Parathyroid adenoma (tissue), 2 donors: Measurements from ENCODE around the gene PLEKHO2.

Source experiments
- H2AFZ ChIP-seq: fragments of 300-600 bp; sonication (generic); one replicate; pipeline ENCODE4 v1.7.0; 2017; ENCODE audit warnings: antibody characterized with exemption, mild to moderate bottlenecking
- H3K27ac ChIP-seq: fragments of 300-600 bp; sonication (generic); one replicate; pipeline ENCODE4 v1.7.0; 2017
- H3K27me3 ChIP-seq: fragments of 300-600 bp; sonication (generic); one replicate; pipeline ENCODE4 v1.7.0; 2017; ENCODE audit warnings: low read length; ENCODE audit not compliant: control insufficient read depth, insufficient read depth
- H3K36me3 ChIP-seq: fragments of 300-600 bp; sonication (generic); one replicate; pipeline ENCODE4 v1.7.0; 2017; ENCODE audit warnings: low read length; ENCODE audit not compliant: control insufficient read depth, insufficient read depth
- H3K4me1 ChIP-seq: fragments of 300-600 bp; sonication (generic); one replicate; pipeline ENCODE4 v1.7.0; 2017; ENCODE audit warnings: control low read depth
- H3K4me2 ChIP-seq: fragments of 300-600 bp; sonication (generic); one replicate; pipeline ENCODE4 v1.7.0; 2017; ENCODE audit warnings: low read length
- H3K4me3 ChIP-seq: fragments of 300-600 bp; sonication (generic); one replicate; pipeline ENCODE4 v1.7.0; 2017; ENCODE audit warnings: low read depth, low read length
- H3K79me2 ChIP-seq: fragments of 300-600 bp; sonication (generic); one replicate; pipeline ENCODE4 v1.7.0; 2017; ENCODE audit warnings: control low read depth
- H3K9ac ChIP-seq: fragments of 300-600 bp; sonication (generic); one replicate; pipeline ENCODE4 v1.7.0; 2017; ENCODE audit warnings: mild to moderate bottlenecking
- H3K9me3 ChIP-seq: fragments of 300-600 bp; sonication (generic); one replicate; pipeline ENCODE4 v1.7.0; 2017; ENCODE audit warnings: low read length; ENCODE audit not compliant: control insufficient read depth
- TF ChIP-seq, protein P1 (sequence below): fragments of 300-600 bp; sonication (generic); IDR thresholded peaks from one replicate; pipeline ENCODE4 v1.7.0; 2017; ENCODE audit warnings: antibody characterized with exemption, mild to moderate bottlenecking
- donor health status: primary hyperparathyroidism.

Gene PLEKHO2

DNA sequence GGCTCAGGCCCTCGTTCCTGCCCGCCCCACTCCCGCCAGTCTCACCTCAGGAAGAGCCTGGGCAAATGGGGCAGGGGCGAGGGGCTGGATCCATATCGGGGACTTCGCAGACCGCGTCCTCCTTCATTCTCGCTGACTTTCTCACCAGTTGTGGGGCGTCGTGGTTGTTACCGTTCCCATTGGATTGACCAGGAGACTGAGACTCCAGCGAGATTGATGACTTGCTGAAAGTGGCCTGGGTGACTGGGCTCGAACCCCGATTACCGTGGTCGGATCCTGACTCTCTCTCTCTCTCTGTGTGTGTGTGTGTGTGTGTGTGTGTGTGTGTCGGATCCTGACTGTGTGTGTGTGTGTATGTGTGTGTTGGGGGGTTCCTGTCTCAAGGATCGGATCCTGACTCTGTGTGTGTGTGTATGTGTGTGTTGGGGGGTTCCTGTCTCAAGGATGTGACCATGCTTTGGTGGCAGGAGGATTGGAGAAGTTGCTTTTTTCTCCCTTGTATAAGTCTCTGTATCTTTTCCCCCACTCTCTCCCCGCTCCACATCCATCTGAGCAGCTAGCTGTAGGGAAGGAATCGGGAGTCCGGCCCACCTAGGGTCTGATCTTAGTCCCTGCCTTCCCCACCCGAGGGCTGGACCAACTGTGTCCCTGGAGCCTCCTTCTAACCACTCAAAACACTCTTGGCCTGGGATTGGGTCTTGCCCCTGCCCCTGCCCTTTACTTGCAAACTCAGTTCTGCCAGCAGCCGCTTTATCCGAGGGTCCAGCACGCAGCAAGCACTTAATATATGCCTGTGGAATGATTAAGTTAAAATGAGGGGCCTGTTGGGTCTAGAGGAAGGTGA, 603 bp downstream of the PLEKHO2 start:
- H3K36me3 ChIP-seq, result no peaks in the 10 kb centered on the region

DNA sequence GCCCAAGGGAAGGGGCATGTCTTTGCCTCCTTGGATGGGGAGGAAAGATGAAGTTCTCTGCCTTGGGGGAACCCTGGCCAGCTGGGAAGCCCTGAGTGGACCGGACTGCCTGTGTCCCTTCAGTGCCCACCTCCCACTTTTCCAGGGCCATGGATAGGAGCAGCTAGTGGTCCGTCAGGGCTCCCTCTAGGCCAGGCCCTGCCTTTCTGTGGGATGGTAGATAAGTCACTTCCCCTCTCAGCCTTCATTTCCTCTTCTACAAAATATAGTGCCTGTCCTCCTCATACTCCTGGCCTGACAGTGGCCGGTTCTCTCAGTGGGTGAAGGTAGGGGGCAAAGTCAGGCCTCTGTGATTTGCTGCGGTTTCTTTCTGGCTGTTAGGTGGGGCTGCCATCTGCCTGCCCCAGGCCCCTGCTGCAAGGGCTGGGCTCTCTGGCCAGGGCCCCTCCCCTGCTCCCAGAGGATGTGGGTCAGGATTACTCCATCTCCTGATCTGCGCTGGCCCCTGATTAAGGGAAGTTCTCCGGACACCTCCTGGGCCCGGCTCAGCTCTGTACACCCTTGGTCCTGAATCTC, 1.4 kb downstream of the PLEKHO2 start:
- no peak overlapping the region for H3K9ac ChIP-seq

More for the DNA sequence above, 603 bp downstream of the PLEKHO2 start:
- Histone ChIP-seq H3K4me1 (peaks cover 6% of the 10 kb centered on the region), H3K4me3 (peak overlapping the region; percentile 74), H3K27me3 (no peaks in the 10 kb centered on the region), H3K4me2 (peak overlapping the region; percentile 87), H3K27ac (peak overlapping the region; percentile 70), H3K79me2 (no peaks in the 10 kb centered on the region), H2AFZ (peak overlapping the region; percentile 74), H3K9me3 (no peaks in the 10 kb centered on the region), H3K9ac (peak overlapping the region; percentile 28)
- TF ChIP-seq, protein P1, sequence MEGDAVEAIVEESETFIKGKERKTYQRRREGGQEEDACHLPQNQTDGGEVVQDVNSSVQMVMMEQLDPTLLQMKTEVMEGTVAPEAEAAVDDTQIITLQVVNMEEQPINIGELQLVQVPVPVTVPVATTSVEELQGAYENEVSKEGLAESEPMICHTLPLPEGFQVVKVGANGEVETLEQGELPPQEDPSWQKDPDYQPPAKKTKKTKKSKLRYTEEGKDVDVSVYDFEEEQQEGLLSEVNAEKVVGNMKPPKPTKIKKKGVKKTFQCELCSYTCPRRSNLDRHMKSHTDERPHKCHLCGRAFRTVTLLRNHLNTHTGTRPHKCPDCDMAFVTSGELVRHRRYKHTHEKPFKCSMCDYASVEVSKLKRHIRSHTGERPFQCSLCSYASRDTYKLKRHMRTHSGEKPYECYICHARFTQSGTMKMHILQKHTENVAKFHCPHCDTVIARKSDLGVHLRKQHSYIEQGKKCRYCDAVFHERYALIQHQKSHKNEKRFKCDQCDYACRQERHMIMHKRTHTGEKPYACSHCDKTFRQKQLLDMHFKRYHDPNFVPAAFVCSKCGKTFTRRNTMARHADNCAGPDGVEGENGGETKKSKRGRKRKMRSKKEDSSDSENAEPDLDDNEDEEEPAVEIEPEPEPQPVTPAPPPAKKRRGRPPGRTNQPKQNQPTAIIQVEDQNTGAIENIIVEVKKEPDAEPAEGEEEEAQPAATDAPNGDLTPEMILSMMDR, result no peak

DNA sequence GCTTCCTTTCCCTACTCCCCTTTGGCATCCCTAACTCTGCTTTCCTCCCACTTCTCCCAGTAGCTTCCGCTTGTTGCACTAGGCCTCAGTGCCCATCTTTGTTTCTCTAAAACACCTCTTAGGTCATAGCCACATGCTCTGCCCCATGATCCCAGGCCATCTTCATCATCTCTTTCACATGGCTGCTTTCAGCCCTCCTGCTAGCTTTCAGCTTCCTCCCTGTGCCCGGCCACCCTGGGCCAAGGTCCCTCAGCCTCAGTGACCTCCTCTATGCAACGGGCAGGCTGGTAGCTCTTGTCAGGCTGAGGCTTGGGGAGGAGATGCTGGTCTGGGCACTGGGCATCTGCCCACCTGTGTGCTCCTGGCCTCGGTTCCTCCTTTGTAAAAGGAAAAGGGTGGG, 2.3 kb downstream of the PLEKHO2 start:
- no peaks in the 10 kb centered on the region for H3K27me3 ChIP-seq
- peak overlapping the region; percentile 35 for H3K4me2 ChIP-seq
- H3K4me1 ChIP-seq, result peaks cover 6% of the 10 kb centered on the region
- H3K9ac ChIP-seq, result no peak overlapping the region
- peak overlapping the region; percentile 70 for H3K27ac ChIP-seq
- H3K9me3 ChIP-seq, result no peaks in the 10 kb centered on the region
- no peak overlapping the region for H3K4me3 ChIP-seq
- TF ChIP-seq, protein P1, result no peak
- no peak overlapping the region for H2AFZ ChIP-seq
- no peaks in the 10 kb centered on the region for H3K36me3 ChIP-seq
- H3K79me2 ChIP-seq, result no peaks in the 10 kb centered on the region

More for the DNA sequence above, 1.4 kb downstream of the PLEKHO2 start:
- Histone ChIP-seq H3K36me3 (no peaks in the 10 kb centered on the region), H3K4me1 (peaks cover 6% of the 10 kb centered on the region), H3K27ac (peak overlapping the region; percentile 70), H3K9me3 (no peaks in the 10 kb centered on the region), H3K4me2 (peak overlapping the region; percentile 87), H3K4me3 (peak overlapping the region; percentile 74), H3K27me3 (no peaks in the 10 kb centered on the region), H2AFZ (no peak overlapping the region), H3K79me2 (no peaks in the 10 kb centered on the region)
- TF ChIP-seq, protein P1, result no peak

GRCh38 chr15:64844576-64845145, 2.9 kb downstream of the PLEKHO2 start:
- Histone ChIP-seq H3K36me3 (no peaks in the 10 kb centered on the region), H3K27ac (no peak overlapping the region), H3K9ac (no peak overlapping the region), H3K27me3 (no peaks in the 10 kb centered on the region), H3K4me1 (peaks cover 6% of the 10 kb centered on the region), H2AFZ (no peak overlapping the region), H3K4me3 (peak overlapping the region; percentile 22), H3K9me3 (no peaks in the 10 kb centered on the region), H3K4me2 (peak overlapping the region; percentile 47), H3K79me2 (no peaks in the 10 kb centered on the region)
- TF ChIP-seq, protein P1, result no peak
